Kidney epithelial cell (primary cell): ENCODE data around the gene TREX2. TPM values are rescaled to one million over a fixed set of nuclear protein-coding genes. Genes with fewer than 3 reads are reported as not detected.

Experiments used
- DNase-seq: peaks from one replicate; pipeline ENCODE4 v3.0.0-alpha.2; 2010; ENCODE audit warnings: low read depth
- H3K27me3 ChIP-seq: 2 replicates; pipeline ENCODE4 v1.6.0; 2011; ENCODE audit warnings: low read length; ENCODE audit not compliant: control insufficient read depth, insufficient read depth
- H3K36me3 ChIP-seq: 2 replicates; pipeline ENCODE4 v1.5.1; 2011; ENCODE audit warnings: low read length; ENCODE audit not compliant: control insufficient read depth, insufficient read depth
- H3K4me3 ChIP-seq: 2 replicates; pipeline ENCODE4 v1.5.1; 2011; ENCODE audit warnings: low read depth, mild to moderate bottlenecking, control low read depth, low read length
- total RNA-seq: library from RNA; depleted of rRNA; stranded (reverse); fragments of >200 nt; gene quantifications from 2 replicates; pipeline ENCODE4 v1.2.3, GENCODE V29; 2015
- TF ChIP-seq, protein P1 (sequence below): IDR thresholded peaks from 2 replicates; pipeline ENCODE4 v1.5.1; 2011; ENCODE audit warnings: mild to moderate bottlenecking, moderate library complexity, low read length, control low read depth, inconsistent platforms; ENCODE audit not compliant: insufficient read depth, poor library complexity, severe bottlenecking

The TREX2 gene
- total RNA-seq, 1 donor from 2014 or later, result 1.1 TPM

DNA sequence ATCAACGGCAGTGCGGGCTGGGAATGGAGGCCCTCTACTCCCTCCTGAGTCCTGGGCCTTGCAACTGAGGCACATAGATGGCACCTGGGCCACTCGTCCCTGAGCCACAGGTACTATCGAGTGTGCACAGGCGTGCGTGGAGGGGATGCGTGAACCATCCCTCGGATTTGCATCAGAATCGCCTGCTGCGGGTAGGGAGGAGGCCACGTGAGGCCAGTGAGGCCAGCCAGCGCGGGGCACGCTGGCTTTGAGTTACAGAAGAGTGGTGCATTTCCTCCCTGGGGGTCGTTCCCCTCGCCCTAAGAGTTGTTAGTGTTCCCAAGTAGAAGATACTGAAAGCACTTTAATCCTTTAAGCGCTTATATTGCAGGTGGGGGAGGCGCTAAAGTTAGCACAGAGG lies 24.0 kb downstream of the TREX2 start:
- Histone ChIP-seq H3K4me3 (no peak overlapping the region), H3K27me3 (no peaks in the 10 kb centered on the region), H3K36me3 (no peaks in the 10 kb centered on the region)
- no peak for DNase-seq
- TF ChIP-seq, protein P1, sequence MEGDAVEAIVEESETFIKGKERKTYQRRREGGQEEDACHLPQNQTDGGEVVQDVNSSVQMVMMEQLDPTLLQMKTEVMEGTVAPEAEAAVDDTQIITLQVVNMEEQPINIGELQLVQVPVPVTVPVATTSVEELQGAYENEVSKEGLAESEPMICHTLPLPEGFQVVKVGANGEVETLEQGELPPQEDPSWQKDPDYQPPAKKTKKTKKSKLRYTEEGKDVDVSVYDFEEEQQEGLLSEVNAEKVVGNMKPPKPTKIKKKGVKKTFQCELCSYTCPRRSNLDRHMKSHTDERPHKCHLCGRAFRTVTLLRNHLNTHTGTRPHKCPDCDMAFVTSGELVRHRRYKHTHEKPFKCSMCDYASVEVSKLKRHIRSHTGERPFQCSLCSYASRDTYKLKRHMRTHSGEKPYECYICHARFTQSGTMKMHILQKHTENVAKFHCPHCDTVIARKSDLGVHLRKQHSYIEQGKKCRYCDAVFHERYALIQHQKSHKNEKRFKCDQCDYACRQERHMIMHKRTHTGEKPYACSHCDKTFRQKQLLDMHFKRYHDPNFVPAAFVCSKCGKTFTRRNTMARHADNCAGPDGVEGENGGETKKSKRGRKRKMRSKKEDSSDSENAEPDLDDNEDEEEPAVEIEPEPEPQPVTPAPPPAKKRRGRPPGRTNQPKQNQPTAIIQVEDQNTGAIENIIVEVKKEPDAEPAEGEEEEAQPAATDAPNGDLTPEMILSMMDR, result no peak

DNA sequence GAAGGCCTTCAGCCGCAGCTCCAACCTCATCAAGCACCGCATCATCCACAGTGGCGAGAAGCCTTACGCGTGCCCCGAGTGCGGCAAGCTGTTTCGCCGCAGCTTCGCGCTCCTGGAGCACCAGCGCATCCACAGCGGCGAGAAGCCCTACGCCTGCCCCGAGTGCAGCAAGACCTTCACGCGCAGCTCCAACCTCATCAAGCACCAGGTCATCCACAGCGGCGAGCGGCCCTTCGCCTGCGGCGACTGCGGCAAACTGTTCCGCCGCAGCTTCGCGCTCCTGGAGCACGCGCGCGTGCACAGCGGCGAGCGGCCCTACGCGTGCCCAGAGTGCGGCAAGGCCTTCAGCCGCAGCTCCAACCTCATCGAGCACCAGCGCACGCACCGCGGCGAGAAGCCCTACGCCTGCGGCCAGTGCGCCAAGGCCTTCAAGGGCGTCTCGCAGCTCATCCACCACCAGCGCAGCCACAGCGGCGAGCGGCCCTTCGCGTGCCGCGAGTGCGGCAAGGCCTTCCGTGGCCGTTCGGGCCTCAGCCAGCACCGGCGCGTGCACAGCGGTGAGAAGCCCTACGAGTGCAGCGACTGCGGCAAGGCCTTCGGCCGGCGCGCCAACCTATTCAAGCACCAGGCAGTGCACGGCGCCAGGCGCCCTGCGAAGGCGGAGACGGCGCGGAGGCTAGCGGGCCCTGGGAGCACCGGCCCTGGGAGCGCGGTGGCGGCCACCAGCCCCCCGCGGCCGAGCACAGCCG lies 24.8 kb downstream of the TREX2 start:
- H3K27me3 ChIP-seq, result no peaks in the 10 kb centered on the region
- no peak overlapping the region for H3K4me3 ChIP-seq
- no peak for DNase-seq
- TF ChIP-seq, protein P1, result no peak
- no peaks in the 10 kb centered on the region for H3K36me3 ChIP-seq

DNA sequence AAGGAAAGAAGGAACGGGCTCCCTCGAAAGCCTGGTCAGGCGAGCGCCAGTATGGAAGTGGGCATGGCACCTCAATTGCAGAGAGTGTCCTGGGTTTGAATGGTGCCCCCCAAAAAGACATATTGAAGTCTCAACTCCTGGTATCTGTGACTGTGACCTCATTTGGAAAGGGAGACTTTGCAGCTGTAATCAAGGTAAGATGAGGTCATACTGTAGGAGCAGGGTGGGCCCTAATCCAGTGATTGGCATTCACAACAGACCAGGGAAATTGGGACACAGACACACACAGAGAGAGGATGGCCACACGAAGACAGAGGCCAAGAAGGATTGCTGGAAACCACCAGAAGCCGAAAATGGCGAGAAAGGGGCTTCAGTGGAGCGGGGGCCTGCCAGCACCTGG lies 28.2 kb downstream of the TREX2 start:
- TF ChIP-seq, protein P1, result no peak
- Histone ChIP-seq H3K36me3 (no peaks in the 10 kb centered on the region), H3K27me3 (no peaks in the 10 kb centered on the region), H3K4me3 (no peak overlapping the region)
- no peak for DNase-seq

DNA sequence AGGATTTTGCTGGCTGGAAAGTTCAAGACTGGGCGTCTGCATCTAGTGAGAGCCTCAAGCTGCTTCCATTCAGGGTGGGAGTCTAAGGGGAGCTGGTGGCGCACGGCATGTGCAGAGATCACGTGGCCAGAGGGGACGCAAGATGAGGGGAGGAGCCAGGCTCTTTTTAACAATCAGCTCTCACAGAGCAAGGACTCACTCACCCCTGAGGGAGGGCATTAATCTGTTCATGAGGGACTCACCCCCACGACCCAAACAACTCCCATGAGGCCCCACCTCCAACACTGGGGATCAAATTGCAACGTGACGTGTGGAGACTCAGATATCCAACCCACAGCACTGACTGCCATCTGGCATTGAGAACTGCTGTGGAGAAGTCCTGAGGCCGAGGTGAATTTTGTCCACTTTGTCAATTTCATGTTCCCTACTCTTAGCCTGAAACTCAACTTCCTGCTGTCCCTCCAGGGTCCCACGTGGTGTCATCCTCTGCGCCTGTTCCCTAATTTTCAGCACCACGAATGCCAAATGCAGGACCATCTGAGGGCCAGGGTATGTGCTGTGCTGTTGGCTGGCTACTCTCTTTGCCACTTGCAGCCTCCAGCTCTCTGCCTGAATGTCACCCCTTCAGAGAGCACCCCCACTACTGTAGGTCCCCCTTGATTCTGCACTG lies 28.9 kb downstream of the TREX2 start:
- TF ChIP-seq, protein P1, result no peak
- Histone ChIP-seq H3K36me3 (no peaks in the 10 kb centered on the region), H3K4me3 (no peak overlapping the region), H3K27me3 (peaks cover under 1% of the 10 kb centered on the region)
- no peak for DNase-seq

DNA sequence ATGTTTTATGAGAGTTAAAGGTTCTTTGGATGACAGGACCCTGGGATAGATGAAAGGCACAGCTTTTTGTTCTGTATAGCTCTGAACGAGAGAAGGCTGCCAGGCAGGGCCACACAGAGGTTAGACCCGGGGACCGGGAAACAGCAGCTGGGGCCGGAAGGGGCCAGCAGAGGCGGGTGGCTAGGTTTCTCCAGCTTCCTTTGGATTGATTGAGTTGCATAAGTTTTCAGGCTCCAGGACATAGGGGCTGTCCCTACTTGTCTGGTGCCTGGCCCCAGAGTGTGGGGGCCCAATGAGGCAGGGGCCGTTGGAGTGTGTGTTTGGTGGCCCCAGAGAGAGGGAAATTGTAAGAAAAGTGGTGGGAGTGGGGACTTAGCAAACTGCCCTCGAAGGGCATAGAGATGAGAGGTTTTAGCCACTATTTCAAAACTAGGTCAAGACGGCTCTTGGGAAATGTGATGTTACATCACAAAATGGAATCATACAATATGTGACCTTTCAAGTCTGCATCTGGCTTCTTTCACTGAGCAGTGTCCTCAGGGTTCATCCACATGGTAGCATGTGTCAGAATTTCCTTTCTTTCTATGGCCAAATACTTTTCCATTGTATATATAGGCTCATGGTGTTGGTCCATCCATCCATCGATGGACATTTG lies 30.9 kb downstream of the TREX2 start:
- H3K4me3 ChIP-seq, result no peak overlapping the region
- no peaks in the 10 kb centered on the region for H3K36me3 ChIP-seq
- no peak for DNase-seq
- TF ChIP-seq, protein P1, result no peak
- peaks cover 7% of the 10 kb centered on the region for H3K27me3 ChIP-seq
